GM23338 (cell line): Measurements from ENCODE around the gene AACS. TPM values are rescaled to one million over a fixed set of nuclear protein-coding genes. Genes with fewer than 3 reads are reported as not detected.
A peak's percentile ranks its signal among the peaks of the same experiment; 100 is the strongest.

Source experiments
- ATAC-seq: fragments of 200-7000 bp; cut with Tn5 transposase; 3 replicates; pipeline ENCODE4 v1.9.1; 2020
- DNase-seq: peaks from one replicate; pipeline ENCODE4 v3.0.0-alpha.2; 2015; ENCODE audit warnings: low spot score
- H2AFZ ChIP-seq: fragments of 200-600 bp; sonication (generic); 2 replicates; pipeline ENCODE4 v1.8.0; 2016; ENCODE audit warnings: antibody characterized with exemption, mild to moderate bottlenecking, moderate library complexity
- H3F3A ChIP-seq: fragments of 200-600 bp; sonication (generic); replicated peaks from 2 replicates; pipeline ENCODE4 v1.8.0; 2017; ENCODE audit warnings: antibody characterized with exemption, mixed run types, low read depth
- H3K27ac ChIP-seq: fragments of 200-600 bp; sonication (generic); 2 replicates; pipeline ENCODE4 v1.6.1; 2016; ENCODE audit warnings: low read depth
- H3K27me3 ChIP-seq: fragments of 200-600 bp; sonication (generic); 2 replicates; pipeline ENCODE4 v1.8.0; 2016; ENCODE audit warnings: mild to moderate bottlenecking, mixed run types, moderate library complexity; ENCODE audit not compliant: insufficient read depth
- H3K36me3 ChIP-seq: fragments of 200-600 bp; sonication (generic); 2 replicates; pipeline ENCODE4 v1.8.0; 2016; ENCODE audit warnings: mild to moderate bottlenecking; ENCODE audit not compliant: insufficient read depth
- H3K4me1 ChIP-seq: fragments of 200-600 bp; sonication (generic); 2 replicates; pipeline ENCODE4 v1.8.0; 2016; ENCODE audit warnings: mild to moderate bottlenecking, moderate library complexity; ENCODE audit not compliant: insufficient read depth
- H3K4me2 ChIP-seq: fragments of 200-600 bp; sonication (generic); 2 replicates; pipeline ENCODE4 v1.7.1; 2017; ENCODE audit warnings: mixed run types
- H3K4me3 ChIP-seq: fragments of 200-600 bp; sonication (generic); 2 replicates; pipeline ENCODE4 v1.6.1; 2016; ENCODE audit warnings: mixed run types
- H3K79me2 ChIP-seq: fragments of 200-600 bp; sonication (generic); replicated peaks from 2 replicates; pipeline ENCODE4 v1.8.0; 2017; ENCODE audit warnings: mild to moderate bottlenecking; ENCODE audit not compliant: insufficient read depth
- H3K9me2 ChIP-seq: fragments of 200-600 bp; sonication (generic); 2 replicates; pipeline ENCODE4 v1.8.0; 2017; ENCODE audit not compliant: insufficient read depth
- H4K20me1 ChIP-seq: fragments of 200-600 bp; sonication (generic); replicated peaks from 2 replicates; pipeline ENCODE4 v1.8.0; 2017; ENCODE audit warnings: mild to moderate bottlenecking; ENCODE audit not compliant: insufficient read depth
- H3K27ac Mint-ChIP-seq: 2 replicates; pipeline ENCODE4 v1.8.0; 2020; ENCODE audit warnings: inconsistent platforms, mild to moderate bottlenecking, moderate library complexity, mixed read lengths
- H3K27me3 Mint-ChIP-seq: 3 replicates; pipeline ENCODE4 v1.8.0; 2022; ENCODE audit warnings: low read depth, mild to moderate bottlenecking, moderate library complexity, mixed read lengths, inconsistent platforms; ENCODE audit not compliant: insufficient read depth, poor library complexity
- H3K36me3 Mint-ChIP-seq: 3 replicates; pipeline ENCODE4 v1.8.0; 2021; ENCODE audit warnings: low read depth, mild to moderate bottlenecking, inconsistent platforms, moderate library complexity, mixed read lengths
- H3K4me1 Mint-ChIP-seq: 3 replicates; pipeline ENCODE4 v1.8.0; 2020; ENCODE audit warnings: mild to moderate bottlenecking, inconsistent platforms, mixed read lengths
- H3K4me3 Mint-ChIP-seq: 3 replicates; pipeline ENCODE4 v1.8.0; 2021; ENCODE audit warnings: moderate library complexity, mild to moderate bottlenecking, inconsistent platforms, mixed read lengths
- H3K9me3 Mint-ChIP-seq: 3 replicates; pipeline ENCODE4 v1.8.0; 2020; ENCODE audit warnings: moderate library complexity, mild to moderate bottlenecking, inconsistent platforms, mixed read lengths
- CREB1 ChIP-seq: fragments of 250-450 bp; sonication (Bioruptor Pico); IDR thresholded peaks from 2 replicates; pipeline ENCODE4 v1.5.0; 2020; ENCODE audit warnings: low read depth, mild to moderate bottlenecking, moderate library complexity
- EZH2 ChIP-seq: fragments of 200-600 bp; sonication (generic); IDR thresholded peaks from one replicate; pipeline ENCODE4 v1.8.0; 2017; ENCODE audit warnings: antibody characterized with exemption, mild to moderate bottlenecking, low read depth; ENCODE audit not compliant: unreplicated experiment
- JUNB ChIP-seq: IDR thresholded peaks from one replicate; pipeline ENCODE4 v1.6.1; 2016; ENCODE audit warnings: antibody characterized with exemption; ENCODE audit not compliant: unreplicated experiment
- STAT1 ChIP-seq: IDR thresholded peaks from one replicate; pipeline ENCODE4 v1.6.1; 2016; ENCODE audit warnings: antibody characterized with exemption; ENCODE audit not compliant: unreplicated experiment
- ZNF331 ChIP-seq: fragments of 250-450 bp; sonication (Bioruptor Pico); IDR thresholded peaks from 2 replicates; pipeline ENCODE4 v1.5.0; 2020; ENCODE audit warnings: low read depth, mild to moderate bottlenecking, moderate library complexity
- polyA plus RNA-seq: library from polyadenylated mRNA; unstranded; fragments of >200 nt; fragmentation: Nextera tagmentation; extraction: Ambion mirVana; gene quantifications from 2 replicates; pipeline ENCODE4 v1.2.1, GENCODE V29; 2016
- total RNA-seq: library from RNA; depleted of rRNA; stranded (reverse); fragments of >200 nt; shearing (Covaris generic); gene quantifications from 2 replicates; pipeline ENCODE4 v1.2.3, GENCODE V29; 2014
- TF ChIP-seq, protein P1 (sequence below): fragments of 250-450 bp; sonication (Bioruptor Pico); IDR thresholded peaks from 2 replicates; pipeline ENCODE4 v1.5.0; 2020; ENCODE audit warnings: mild to moderate bottlenecking, moderate library complexity
- TF ChIP-seq, protein P2 (sequence below): IDR thresholded peaks from 2 replicates; pipeline ENCODE4 v1.6.1; 2016; ENCODE audit warnings: antibody characterized with exemption

The AACS gene
- total and polyA plus RNA-seq, 2 experiments from 2014 or later = 31.1 to 64.4 TPM

DNA sequence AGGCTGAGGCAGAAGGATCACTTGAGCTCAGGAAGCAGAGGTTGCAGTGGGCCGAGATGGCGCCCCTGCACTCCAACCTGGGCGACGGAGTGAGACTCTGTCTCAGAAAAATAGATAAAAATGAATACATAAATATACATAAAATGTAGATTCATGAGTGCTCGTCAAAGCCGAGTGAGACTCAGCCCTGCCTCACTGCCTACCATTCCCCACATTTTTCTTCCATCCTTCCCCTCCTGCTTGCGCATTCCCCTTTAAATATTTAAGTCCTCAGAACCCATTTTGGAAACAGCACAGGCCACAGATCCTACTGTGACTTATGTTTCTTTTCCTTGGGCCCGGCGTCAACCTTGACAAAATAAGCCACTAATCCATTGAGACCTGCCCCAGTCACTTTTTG lies 31.9 kb upstream of the AACS start:
- H3K36me3 Mint-ChIP-seq = peaks cover 8% of the 10 kb centered on the region
- no peak for DNase-seq
- Histone ChIP-seq H3K4me2 (no peak overlapping the region), H3K9me2 (no peaks in the 10 kb centered on the region), H3K4me3 (no peak overlapping the region), H3K79me2 (no peaks in the 10 kb centered on the region), H3K27me3 (no peaks in the 10 kb centered on the region), H3K27ac (peak overlapping the region; percentile 59; the same call in 1 of the 2 replicates), H2AFZ (no peak overlapping the region), H4K20me1 (no peaks in the 10 kb centered on the region), H3K36me3 (no peaks in the 10 kb centered on the region), H3K4me1 (peaks cover 4% of the 10 kb centered on the region; the same call in 1 of the 2 replicates), H3F3A (no peaks in the 10 kb centered on the region)
- H3K27me3 Mint-ChIP-seq = peaks cover 4% of the 10 kb centered on the region
- H3K9me3 Mint-ChIP-seq = peaks cover 17% of the 10 kb centered on the region; the same call in 2 of the 3 replicates
- H3K4me1 Mint-ChIP-seq = peaks cover 5% of the 10 kb centered on the region
- H3K27ac Mint-ChIP-seq = no peak overlapping the region
- no peak for ATAC-seq
- H3K4me3 Mint-ChIP-seq = no peak overlapping the region
- TF ChIP-seq ZNF331 (no peak), STAT1 (no peak), CREB1 (no peak), EZH2 (no peak), JUNB (no peak)
- TF ChIP-seq, protein P1, sequence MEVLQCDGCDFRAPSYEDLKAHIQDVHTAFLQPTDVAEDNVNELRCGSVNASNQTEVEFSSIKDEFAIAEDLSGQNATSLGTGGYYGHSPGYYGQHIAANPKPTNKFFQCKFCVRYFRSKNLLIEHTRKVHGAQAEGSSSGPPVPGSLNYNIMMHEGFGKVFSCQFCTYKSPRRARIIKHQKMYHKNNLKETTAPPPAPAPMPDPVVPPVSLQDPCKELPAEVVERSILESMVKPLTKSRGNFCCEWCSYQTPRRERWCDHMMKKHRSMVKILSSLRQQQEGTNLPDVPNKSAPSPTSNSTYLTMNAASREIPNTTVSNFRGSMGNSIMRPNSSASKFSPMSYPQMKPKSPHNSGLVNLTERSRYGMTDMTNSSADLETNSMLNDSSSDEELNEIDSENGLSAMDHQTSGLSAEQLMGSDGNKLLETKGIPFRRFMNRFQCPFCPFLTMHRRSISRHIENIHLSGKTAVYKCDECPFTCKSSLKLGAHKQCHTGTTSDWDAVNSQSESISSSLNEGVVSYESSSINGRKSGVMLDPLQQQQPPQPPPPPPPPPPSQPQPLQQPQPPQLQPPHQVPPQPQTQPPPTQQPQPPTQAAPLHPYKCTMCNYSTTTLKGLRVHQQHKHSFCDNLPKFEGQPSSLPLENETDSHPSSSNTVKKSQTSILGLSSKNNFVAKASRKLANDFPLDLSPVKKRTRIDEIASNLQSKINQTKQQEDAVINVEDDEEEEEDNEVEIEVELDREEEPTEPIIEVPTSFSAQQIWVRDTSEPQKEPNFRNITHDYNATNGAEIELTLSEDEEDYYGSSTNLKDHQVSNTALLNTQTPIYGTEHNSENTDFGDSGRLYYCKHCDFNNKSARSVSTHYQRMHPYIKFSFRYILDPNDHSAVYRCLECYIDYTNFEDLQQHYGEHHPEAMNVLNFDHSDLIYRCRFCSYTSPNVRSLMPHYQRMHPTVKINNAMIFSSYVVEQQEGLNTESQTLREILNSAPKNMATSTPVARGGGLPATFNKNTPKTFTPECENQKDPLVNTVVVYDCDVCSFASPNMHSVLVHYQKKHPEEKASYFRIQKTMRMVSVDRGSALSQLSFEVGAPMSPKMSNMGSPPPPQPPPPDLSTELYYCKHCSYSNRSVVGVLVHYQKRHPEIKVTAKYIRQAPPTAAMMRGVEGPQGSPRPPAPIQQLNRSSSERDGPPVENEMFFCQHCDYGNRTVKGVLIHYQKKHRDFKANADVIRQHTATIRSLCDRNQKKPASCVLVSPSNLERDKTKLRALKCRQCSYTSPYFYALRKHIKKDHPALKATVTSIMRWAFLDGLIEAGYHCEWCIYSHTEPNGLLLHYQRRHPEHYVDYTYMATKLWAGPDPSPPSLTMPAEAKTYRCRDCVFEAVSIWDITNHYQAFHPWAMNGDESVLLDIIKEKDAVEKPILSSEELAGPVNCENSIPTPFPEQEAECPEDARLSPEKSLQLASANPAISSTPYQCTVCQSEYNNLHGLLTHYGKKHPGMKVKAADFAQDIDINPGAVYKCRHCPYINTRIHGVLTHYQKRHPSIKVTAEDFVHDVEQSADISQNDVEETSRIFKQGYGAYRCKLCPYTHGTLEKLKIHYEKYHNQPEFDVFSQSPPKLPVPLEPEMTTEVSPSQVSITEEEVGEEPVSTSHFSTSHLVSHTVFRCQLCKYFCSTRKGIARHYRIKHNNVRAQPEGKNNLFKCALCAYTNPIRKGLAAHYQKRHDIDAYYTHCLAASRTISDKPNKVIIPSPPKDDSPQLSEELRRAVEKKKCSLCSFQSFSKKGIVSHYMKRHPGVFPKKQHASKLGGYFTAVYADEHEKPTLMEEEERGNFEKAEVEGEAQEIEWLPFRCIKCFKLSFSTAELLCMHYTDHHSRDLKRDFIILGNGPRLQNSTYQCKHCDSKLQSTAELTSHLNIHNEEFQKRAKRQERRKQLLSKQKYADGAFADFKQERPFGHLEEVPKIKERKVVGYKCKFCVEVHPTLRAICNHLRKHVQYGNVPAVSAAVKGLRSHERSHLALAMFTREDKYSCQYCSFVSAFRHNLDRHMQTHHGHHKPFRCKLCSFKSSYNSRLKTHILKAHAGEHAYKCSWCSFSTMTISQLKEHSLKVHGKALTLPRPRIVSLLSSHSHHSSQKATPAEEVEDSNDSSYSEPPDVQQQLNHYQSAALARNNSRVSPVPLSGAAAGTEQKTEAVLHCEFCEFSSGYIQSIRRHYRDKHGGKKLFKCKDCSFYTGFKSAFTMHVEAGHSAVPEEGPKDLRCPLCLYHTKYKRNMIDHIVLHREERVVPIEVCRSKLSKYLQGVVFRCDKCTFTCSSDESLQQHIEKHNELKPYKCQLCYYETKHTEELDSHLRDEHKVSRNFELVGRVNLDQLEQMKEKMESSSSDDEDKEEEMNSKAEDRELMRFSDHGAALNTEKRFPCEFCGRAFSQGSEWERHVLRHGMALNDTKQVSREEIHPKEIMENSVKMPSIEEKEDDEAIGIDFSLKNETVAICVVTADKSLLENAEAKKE (CRISPR knock-in tag) = no peak
- TF ChIP-seq, protein P2, sequence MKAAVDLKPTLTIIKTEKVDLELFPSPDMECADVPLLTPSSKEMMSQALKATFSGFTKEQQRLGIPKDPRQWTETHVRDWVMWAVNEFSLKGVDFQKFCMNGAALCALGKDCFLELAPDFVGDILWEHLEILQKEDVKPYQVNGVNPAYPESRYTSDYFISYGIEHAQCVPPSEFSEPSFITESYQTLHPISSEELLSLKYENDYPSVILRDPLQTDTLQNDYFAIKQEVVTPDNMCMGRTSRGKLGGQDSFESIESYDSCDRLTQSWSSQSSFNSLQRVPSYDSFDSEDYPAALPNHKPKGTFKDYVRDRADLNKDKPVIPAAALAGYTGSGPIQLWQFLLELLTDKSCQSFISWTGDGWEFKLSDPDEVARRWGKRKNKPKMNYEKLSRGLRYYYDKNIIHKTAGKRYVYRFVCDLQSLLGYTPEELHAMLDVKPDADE = no peak
